ENCODE results near the gene GSDME. TPM values are rescaled to one million over a fixed set of nuclear protein-coding genes. Genes with fewer than 3 reads are reported as not detected.
A peak's percentile ranks its signal among the peaks of the same experiment; 100 is the strongest.

The GSDME gene
- total RNA-seq (1 to 10 TPM; 3.2 to 4.0 TPM), polyA plus RNA-seq (1 to 10 TPM; 3.6 to 3.7 TPM)

- WGBS, result 5% methylated on average over 81 of the region's 81 CpGs
- Histone ChIP-seq H3K36me3 (ENCODE audit: control insufficient read depth in 4 of 4, insufficient read depth in 3 of 4, low read depth in 1 of 4, low read length in 3 of 4) (no peaks in the 10 kb centered on the region), H3K27ac (ENCODE audit: low read depth in 1 of 2, low read length in 2 of 2) (peak within 1 kb of the TSS; percentile 58 to 61), H3K9ac (ENCODE audit: low read depth in 1 of 2, low read length in 2 of 2) (peak within 1 kb of the TSS; percentile 24 to 59), H3K9me3 (ENCODE audit: control insufficient read depth in 4 of 4, low read length in 3 of 4) (no peaks in the 10 kb centered on the region), H3K27me3 (ENCODE audit: control insufficient read depth in 4 of 4, insufficient read depth in 4 of 4, low read length in 3 of 4) (no peaks in the 10 kb centered on the region), H3K4me1 (ENCODE audit: control insufficient read depth in 4 of 4, insufficient read depth in 4 of 4, low read length in 3 of 4) (peaks cover 0 to 12% (median 7%) of the 10 kb centered on the region in 4 donors), H3K4me3 (ENCODE audit: low read depth in 1 of 3, low read length in 3 of 3) (peak within 1 kb of the TSS; percentile 76 to 93 (median 83))
- TF ChIP-seq REST (IDR thresholded peaks at IDR 0.05), result peak; percentile 53
- TF ChIP-seq RXRA (IDR thresholded peaks at IDR 0.05), result no peak
- TF ChIP-seq TAF1 (conservative IDR thresholded peaks at IDR 0.05), result peak; percentile 49
- TF ChIP-seq SP1 (IDR thresholded peaks at IDR 0.05), result no peak
- TF ChIP-seq YY1 (IDR thresholded peaks at IDR 0.05), result peak; percentile 17
- TF ChIP-seq, protein P1, sequence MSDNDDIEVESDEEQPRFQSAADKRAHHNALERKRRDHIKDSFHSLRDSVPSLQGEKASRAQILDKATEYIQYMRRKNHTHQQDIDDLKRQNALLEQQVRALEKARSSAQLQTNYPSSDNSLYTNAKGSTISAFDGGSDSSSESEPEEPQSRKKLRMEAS (IDR thresholded peaks at IDR 0.05), result no peak
- TF ChIP-seq HNF4A (conservative IDR thresholded peaks at IDR 0.05), result peak; percentile 39 to 50
- peak; percentile 66 for DNase-seq (ENCODE audit: low spot score)
Measured at GRCh38 chr7:24757353-24758275, at the start of gene GSDME. Gene GSDME (minus strand): TSS chr7:24757464. CDS start chr7:24749774, 7,690 bp downstream.

DNA sequence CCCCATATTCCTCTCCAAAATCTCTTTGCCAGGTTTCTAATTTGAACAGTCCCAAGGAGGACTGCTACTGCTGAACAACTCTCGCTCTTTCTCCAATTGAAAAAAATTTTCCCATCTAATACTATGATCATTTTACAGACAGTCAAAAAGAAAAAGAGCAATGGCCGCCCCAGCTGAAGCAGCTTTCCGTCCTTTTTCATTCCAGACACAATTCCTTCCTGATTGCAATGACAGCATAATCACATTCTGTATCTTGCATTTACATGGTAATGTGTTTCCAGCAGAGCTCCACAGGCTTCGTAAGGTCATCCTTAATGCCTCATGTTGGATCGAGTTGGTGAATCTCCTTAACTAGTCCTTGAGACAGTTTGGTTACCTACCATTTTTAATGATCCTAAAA, 45.0 kb upstream of the GSDME start:
- WGBS, result 95% methylated on average over 5 of the region's 5 CpGs
- Histone ChIP-seq H3K27me3 (ENCODE audit: control insufficient read depth in 4 of 4, insufficient read depth in 4 of 4, low read length in 3 of 4) (no peaks in the 10 kb centered on the region), H3K9me3 (ENCODE audit: control insufficient read depth in 4 of 4, low read length in 3 of 4) (no peaks in the 10 kb centered on the region), H3K27ac (ENCODE audit: low read depth in 1 of 2, low read length in 2 of 2) (no peak overlapping the region), H3K4me3 (ENCODE audit: low read depth in 1 of 3, low read length in 3 of 3) (no peak overlapping the region), H3K36me3 (ENCODE audit: control insufficient read depth in 4 of 4, insufficient read depth in 3 of 4, low read depth in 1 of 4, low read length in 3 of 4) (no peaks in the 10 kb centered on the region), H3K4me1 (ENCODE audit: control insufficient read depth in 4 of 4, insufficient read depth in 4 of 4, low read length in 3 of 4) (no peaks in the 10 kb centered on the region), H3K9ac (ENCODE audit: low read depth in 1 of 2, low read length in 2 of 2) (no peak overlapping the region)
- no peak for TF ChIP-seq TAF1 (conservative IDR thresholded peaks at IDR 0.05)
- TF ChIP-seq, protein P2, sequence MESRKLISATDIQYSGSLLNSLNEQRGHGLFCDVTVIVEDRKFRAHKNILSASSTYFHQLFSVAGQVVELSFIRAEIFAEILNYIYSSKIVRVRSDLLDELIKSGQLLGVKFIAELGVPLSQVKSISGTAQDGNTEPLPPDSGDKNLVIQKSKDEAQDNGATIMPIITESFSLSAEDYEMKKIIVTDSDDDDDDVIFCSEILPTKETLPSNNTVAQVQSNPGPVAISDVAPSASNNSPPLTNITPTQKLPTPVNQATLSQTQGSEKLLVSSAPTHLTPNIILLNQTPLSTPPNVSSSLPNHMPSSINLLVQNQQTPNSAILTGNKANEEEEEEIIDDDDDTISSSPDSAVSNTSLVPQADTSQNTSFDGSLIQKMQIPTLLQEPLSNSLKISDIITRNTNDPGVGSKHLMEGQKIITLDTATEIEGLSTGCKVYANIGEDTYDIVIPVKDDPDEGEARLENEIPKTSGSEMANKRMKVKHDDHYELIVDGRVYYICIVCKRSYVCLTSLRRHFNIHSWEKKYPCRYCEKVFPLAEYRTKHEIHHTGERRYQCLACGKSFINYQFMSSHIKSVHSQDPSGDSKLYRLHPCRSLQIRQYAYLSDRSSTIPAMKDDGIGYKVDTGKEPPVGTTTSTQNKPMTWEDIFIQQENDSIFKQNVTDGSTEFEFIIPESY (IDR thresholded peaks at IDR 0.05), result no peak
- no peak for TF ChIP-seq NR2F2 (IDR thresholded peaks at IDR 0.05)
- no peak for TF ChIP-seq REST (IDR thresholded peaks at IDR 0.05)
- no peak for TF ChIP-seq FOXA2 (IDR thresholded peaks at IDR 0.05)
- no peak for TF ChIP-seq RAD21 (IDR thresholded peaks at IDR 0.05)
- TF ChIP-seq GABPA (IDR thresholded peaks at IDR 0.05 in 1 of 2, conservative IDR thresholded peaks at IDR 0.05 in 1 of 2), result no peak
- TF ChIP-seq, protein P3, sequence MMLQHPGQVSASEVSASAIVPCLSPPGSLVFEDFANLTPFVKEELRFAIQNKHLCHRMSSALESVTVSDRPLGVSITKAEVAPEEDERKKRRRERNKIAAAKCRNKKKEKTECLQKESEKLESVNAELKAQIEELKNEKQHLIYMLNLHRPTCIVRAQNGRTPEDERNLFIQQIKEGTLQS (IDR thresholded peaks at IDR 0.05), result no peak
- no peak for TF ChIP-seq RXRA (IDR thresholded peaks at IDR 0.05)
- no peak for TF ChIP-seq CTCF (IDR thresholded peaks at IDR 0.05; ENCODE audit: low read depth, low read length, missing input control)
- no peak for TF ChIP-seq YY1 (IDR thresholded peaks at IDR 0.05)
- TF ChIP-seq, protein P1 (IDR thresholded peaks at IDR 0.05), result no peak
- DNase-seq (ENCODE audit: low spot score), result no peak

Measured in liver (tissue), 9 donors.